Measurements from ENCODE around the gene RNF150. TPM values are rescaled to one million over a fixed set of nuclear protein-coding genes. Genes with fewer than 3 reads are reported as not detected.

The RNF150 gene
- polyA plus RNA-seq, 5 donors = 8.2 to 15.3 (median 14.1) TPM

DNA sequence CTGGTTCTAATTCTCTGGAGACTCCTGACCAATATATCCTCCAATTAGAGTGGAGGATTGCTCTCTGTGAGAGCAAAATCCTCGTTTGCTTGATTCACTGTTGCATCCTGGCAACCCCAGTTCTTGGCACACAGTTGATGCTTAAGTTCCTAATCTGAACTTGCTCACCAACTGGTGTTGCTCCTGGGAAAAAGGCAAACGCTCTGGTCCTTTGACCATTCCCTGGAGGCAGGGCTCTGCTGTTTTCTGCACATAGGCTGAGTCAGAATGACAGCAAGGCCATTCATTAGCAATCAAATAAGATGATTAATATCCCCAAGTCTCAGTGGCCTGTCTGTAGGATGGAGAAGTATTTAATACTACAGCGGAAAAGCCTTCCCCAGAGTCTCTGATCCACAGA is 204.4 kb downstream of the RNF150 start:
- no peak for DNase-seq

DNA sequence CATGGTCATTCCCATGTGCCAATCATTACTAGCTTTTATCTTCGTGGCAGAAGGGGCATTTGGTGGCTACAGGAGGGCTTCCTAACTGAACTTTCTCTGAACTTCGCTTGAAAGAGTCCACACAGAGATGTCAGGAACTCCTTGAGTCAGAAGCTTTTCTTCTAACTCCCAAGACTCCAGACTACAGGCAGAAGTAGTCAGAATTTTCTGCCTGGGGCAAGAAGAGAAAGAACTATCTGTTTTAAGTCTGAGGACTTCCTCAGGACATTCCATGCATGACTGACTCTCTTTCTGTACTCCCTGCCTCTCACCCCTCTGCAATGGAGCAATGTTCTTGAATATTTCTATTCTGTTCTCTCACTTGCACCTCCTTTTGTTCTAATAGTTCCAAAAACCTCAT is 206.6 kb downstream of the RNF150 start:
- DNase-seq = no peak

DNA sequence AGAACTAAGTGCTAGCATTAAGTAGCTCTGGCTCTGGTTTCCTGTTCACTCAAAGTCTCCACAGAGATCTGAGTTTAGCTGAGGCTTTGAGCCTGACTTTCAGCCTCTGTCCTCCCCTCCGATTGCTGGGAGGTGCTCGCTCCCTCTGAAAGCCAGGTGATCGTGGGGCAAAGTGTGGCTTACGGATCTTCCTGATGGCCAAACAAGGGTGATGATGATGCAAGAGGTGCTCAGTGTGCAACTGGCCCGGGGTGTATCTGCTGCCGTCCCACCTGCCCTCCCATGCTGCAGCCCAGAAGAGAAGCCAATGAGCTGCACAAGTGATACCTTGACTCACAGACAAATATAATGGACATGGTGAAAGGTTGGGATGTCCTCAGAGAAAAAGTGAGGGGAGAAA is 207.9 kb downstream of the RNF150 start:
- no peak for DNase-seq

DNA sequence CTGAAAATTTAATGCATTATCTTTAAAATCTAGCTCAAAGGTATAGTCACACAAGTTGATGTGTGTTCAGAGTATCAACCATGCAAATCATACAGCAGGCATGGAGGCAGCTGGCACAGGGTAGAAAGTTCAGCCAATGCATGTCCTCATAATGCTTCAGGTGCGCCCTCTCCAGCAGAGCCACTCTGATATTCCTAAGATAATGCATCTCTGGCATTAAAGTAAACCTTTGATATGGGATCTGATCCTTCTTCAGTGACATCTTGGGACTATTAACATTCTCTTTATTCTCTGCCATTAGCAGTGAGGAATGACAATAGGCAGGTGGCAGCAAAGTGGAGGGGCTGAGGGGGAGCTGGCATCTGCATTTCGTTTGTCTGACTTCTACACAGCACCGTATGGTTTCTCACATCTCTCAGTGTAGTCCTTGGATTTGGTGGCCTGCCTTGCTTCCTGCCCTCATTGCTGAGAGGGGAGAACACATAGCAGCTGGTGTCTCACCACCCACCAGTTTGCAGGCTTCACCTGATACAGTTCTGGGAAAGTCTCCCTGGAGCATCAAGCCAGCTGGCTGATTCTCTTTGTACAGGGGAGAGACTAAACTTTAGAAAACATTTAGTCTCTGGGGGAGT is 208.4 kb downstream of the RNF150 start:
- DNase-seq = no peak

DNA sequence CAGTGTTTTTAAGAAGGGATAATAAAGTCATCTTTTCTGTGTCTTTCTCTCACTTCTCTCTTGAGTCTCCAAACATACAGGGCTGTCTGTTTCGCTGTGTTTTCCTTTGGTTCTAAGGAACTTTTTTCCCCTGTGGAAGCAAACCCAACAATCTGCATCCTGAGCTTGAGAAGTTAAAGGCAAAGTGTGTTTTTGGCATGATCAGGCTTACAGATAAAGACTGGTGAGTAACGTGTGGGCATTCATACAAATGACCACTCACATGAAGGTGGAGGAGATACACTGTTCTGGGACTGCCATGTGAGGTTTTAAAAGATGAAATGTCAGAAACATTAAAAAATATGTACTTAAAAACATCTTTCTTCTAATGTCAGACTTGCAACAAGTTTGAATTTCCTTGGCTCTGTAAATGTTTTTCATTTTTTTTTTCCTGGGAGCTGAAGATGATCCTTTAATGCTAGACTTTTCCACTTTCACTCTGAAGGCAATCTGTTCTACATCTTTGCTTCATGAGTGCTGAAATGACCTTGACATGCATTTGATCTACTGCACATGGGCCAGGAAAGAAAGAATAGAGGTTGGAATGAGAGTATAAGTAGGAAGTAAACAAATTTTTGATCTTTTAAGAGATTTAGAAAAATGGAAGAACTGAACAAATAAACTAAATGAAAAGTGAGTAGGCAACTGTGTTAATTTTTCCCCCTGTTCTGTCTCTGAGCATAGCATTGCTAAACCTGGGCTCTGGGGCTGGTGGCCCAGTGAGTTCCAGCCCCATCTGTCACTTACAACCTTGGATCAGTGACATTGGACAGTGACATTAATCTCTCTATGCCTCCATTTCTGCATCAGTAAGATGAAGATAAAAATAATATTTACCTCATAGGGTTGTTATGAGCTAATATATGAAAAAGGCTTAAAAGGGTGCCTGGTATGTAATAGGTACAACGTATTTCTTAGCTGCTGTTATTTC is 226.0 kb downstream of the RNF150 start:
- DNase-seq = no peak

DNA sequence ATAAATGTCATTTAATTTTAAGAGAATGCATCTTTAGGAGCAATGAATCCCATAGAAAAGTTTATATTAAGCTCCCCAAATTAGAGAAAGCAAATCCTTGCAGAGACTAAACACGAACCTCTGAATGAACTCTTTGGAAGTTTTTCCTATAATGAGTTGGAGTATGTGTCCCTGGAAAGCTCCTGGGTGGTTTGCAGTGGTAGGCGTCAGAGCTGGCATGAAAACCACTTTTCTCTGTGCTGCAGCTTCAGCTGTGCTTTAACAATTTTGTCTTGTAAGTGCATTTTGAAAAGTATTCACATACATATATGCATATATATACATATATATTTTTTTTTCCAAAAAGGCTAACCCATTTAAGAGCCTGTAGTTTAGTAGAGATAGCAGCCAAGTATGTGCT is 228.4 kb downstream of the RNF150 start:
- peak; percentile 65 to 78 for DNase-seq

DNA sequence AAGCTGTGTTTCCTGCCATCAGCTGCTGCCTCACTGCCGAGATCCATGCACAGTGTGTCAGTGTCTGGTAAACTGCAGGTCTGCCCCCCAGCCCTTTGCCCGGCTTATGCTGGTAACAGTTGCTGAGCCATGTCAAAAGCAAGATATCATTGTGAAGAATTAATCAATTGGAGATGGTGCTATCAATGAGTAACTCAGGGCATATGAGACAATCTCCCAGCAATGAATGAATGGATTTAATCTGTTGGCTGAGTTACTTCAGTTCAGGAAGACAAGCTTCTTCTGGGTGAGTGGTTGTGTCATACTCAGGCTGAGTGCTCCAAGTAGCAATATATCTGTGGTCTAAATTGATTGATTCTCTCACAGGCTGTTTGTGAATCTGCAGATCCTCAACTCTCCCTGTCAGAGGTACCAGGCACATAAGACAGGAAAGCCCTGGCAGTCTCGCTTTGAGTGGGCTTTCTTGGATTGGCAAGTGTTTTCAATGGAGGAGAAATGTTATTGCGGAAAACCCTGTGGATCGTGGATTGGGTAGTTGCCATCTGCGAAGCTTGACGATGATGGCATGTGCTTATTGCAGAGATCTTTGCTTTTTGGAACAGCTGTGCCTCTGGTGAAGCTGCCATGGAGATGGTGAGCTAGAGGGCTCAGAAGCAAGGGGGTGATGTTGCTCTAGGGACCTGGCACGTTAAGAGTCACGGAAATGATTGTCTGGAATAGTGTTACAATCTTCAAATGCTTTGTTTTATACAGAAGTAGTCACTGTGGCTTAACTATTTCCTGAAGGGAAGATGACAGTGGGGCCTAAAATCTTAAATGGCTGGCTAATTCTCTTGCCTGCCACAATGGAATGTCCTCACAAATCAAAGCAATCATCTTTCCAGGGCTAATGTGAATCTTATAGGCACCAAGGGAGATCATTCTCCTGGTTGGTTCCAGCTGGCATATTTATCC is 229.5 kb downstream of the RNF150 start:
- no peak for DNase-seq

DNA sequence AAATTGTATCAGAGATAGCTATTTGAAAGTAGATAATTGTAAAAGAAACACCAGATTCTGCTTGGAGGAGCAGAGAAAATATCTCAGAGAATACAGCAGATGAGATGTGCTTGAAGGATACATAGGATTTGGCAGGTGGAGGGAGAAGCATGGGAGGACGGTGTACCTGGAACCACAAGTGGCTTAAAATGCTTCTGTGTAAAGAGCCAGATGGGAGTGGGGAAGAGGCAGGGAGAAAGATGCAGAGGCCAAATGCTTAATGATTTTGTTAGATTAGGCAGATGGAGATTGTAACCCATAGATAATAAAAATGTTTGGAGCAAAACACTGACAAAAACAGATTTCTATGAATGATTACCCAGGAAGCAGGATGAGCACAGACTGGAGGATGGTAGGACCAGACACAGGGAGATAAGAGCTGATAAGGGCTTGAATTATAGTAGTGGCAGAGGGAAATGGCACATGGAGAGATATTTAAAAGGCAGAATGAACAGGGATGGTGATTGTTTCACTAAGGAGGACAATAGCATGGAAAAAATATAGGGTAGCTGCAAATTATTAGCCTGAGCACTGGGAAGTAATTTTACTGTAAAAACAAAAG is 231.4 kb downstream of the RNF150 start:
- DNase-seq = no peak

DNA sequence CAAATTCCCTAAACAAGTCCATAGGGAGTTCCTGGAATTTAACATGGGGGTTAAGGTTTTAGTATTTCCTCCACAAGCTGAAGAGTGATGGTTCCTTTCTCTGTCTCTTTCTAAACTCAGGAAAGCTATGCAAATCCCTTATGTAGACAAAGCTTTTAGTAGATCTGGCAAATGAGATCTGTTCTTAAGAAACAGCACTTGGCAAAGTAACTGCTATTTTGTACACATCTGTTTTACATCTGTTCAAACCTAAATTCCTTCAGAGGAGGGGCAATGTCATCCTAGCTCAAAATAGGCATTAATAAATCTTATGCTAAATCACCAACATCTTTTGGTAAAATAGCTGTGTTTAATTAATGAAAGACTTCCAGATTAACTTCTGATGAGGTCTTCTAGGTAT is 239.3 kb downstream of the RNF150 start:
- DNase-seq = peak in 1 of 2 donors; percentile 48

DNA sequence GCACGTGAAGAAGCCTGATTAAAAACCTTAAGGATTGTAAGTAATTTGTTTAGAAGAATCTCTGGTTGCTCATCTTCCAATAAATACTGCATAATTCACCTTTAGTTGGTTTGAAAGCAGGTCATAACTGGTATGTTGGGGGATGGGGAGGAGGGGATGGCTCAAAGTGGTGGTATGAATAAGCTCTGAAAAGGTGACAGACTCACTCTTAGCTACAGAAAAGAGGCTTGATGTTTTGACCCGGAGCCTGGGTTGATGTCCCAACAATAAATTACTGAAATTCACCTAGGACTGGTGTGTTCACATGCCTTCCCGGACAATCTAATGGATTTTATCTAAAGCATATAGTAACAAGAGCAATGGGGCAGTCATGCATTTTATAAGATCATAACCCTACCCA is 245.2 kb downstream of the RNF150 start:
- DNase-seq = no peak

DNA sequence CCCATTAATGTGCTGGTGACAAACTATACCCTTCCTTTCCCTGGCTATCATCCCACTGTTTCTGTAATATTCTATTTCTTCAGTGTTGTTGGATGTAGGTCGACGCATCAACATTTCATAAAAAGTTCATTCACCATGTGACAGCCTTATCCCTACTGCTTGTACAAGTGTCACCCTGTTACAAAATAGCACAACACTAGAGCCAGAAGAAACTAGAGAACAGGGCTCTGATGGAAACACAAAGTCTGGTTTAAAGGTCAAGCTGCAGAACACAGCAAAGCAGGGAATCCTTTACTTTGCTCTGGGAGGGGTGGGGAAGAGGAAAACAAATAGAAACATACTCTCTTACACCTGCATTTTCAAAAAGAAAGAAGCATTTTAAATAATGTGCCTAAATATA is 245.8 kb downstream of the RNF150 start:
- DNase-seq = no peak

DNA sequence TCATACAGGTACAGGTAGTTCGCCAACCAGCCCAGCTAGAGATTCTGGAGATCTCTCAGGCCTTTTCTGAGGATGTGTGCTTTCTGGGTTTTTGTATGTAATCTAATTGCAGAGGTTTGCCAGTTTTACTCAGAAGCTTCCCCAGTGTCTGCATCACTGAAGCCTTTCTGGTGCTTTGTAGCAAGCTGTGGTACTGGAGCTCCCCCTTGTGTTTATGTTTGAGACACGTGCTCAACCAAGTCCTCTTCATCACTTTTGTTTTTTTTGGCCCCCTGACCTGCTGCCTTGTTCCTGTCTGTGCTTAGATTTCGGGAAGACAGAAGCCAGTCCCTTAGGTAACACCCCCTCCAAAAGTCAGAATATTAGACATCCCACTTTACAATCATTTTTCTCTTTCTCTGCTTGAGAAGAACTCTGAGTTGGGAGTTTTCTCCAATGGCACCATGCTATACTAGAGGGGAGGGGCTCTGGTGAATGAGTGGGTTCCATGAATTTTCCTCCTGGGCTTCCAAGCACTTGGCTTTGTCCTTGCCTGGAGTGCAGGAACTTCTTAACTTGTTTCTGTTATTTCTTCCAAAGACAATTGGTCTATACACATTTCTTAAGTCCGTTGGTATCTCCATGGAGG is 248.7 kb downstream of the RNF150 start:
- no peak for DNase-seq

DNA sequence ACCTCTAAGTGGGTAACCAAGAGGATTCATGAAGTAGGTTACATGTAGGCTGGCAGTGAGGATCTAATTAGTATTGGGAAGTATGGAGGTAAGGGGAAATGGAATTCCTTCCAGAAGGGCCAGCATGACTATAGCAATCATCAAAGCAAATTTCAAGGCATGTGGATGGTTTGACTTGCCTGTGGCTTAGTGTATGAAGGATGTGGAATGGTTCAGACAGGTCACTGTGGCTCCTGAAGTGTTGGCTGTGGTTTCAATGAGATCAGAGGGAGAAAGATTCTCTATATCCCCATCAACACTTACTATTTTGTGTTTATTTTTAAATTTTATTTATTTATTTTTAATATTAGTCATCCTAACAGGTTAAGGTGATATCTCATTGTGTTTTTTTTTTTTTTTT is 255.5 kb downstream of the RNF150 start:
- DNase-seq = no peak

DNA sequence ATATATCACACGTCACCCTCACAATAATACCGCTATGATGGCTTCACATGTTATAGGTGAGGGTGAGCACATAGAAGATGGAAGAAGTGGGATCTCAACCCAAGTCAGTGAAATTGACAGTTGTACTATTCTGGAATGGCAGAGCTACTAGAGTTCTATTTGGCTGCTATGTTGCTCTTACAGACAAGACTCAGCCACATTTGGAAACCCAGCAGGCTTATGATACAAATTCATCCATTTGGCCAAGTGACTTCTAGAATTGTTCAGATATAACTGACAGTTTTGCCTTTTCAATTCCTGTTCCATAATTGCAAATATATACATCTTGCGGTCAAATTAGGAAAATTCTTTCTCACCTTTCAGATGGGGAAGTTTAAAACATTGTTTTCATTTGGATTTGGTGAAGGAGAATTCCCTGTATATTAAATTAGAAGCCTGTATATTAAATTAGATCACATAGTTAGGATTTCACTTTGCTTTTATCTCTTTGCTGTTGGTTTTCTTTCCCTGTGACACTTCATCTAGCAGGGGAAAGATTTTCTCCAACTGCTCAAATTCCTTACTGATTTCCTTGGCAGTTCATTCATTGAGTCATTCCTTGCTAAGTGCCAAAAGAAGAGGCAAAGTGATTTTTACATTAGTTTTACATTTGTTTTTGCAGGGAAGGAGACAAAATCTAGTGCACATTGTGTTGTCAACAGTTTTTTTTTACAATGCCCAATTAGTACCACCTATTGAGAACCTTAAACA is 256.5 kb downstream of the RNF150 start:
- peak in 1 of 2 donors; percentile 58 for DNase-seq

DNA sequence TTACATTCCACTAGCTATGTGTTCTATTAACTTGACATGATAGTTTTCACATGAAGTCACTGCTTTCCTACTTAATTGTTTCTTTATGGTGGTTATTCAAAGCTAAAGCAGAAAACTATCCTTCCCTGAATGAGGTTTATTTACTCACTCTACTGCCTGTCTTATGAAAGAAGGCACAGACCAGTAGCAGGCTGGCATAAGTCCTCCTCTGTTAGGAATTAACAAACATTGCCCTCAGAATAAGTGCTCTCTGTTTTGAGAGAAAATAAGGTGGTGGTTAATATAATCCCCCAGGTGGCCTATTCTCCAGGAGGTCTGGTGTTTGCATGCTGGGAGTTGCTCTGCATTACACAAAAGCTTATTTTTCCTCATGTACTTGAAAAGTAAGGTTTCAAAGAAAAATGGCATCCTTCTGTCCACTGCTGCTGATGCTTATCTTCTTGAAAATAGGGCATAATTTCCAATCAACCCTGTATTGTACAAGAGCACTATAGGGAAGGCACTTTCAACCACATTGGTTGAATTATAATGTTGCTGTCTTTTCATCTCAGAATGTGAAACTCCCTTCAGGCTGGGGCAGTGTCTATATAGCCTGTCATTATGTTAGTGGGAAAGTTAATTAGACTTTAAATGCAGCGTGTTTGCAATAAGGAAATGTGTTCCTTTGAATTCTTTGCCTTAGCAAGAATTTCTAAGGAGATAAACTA is 257.4 kb downstream of the RNF150 start:
- no peak for DNase-seq

DNA sequence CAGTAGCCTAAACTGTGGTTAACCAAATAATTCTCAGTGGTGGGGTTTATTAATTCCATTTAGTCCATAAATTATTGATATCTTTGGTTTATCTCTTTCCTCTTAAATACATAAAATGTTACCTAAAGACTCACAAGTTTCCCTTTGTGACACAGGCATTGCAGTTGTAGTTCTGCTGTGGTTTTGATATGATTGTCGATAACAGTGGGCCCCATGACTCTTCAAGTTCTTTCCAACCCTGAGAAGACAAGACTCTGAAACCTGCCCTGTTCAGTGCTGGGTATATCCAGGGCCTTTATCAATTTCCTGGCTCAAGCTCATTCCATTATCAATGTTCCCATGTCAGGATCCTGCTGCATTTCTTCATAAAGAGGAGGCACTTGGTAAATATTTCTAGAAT is 259.2 kb downstream of the RNF150 start:
- DNase-seq = no peak

DNA sequence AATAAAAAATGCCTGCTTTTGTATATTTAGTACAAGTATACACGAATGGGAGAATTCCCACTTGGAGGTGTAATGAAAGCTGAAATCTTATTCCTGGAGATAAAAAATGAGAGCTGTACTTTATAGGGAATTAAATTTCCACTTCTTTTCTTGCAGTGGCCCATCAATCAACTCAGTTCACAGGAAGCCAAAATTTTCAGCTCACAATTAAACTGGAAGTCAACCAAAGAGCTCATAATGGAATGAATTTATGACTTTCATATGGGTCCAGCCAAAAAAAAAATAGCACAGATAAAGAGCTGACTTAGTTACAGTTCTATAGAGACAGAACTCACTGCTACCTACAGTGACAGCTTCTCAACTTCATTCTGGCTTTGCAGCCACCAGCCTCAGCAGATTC is 261.9 kb downstream of the RNF150 start:
- DNase-seq = no peak

DNA sequence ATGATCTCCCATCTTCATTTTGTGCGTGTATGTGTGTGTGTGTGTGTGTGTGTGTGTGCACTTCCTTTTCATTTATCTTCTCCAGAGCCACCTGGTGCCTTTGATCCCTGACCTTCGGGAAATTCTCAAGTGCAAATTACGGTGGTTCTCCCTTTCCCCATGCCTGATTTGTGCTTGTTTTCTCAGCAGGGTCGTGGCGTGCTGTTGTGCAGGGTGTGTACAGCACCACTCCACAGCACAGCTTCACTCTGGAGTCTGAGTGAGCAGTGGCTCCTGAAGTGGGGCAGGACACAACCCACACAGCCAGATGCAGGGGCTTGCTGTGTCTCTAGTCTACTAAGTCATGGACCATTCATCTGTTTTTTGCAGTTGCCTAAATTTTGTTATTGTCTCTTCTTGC is 262.8 kb downstream of the RNF150 start:
- no peak for DNase-seq

DNA sequence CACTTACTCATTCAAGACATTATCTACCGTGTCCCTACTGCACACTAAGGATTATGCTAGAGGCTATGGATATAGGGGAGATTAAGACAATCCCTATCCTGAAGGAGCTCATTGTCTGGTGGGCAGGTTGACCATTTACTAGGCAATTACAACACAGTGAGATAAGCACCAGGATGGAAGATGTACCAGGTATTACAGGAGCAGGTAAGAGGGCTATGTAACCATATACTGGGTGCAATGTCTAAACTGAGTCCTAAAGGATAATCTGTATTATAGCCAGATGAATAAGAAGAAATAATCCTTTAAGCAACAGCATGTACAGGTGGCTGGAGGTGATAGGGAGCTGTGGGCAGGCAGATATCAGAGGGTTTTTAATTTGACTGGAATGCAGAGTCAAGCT is 263.8 kb downstream of the RNF150 start:
- no peak for DNase-seq

DNA sequence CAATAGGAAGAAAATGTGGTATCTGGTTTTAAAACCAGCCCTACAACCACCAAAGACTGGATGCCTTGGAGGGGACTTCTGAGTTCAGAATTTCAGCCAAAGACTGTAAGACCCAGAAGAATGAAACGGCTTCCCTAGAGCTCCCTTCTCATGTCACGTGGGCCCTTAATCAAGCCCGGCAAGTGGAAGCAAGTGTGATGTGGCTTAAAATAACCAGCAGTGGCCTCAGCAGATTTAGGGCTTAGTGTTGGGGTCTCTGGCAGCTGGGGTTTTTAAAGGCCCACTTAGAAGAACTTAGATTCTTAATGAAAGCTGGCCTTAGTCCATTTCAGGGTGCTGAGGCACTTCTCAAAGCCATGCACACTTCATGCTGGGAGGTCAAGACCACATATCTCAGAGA is 265.9 kb downstream of the RNF150 start:
- DNase-seq = no peak
